NCI-H146 treated with DMSO at 0.1 percent for 48 hours (cell line): Measurements from ENCODE around the gene PDX1.

Experiments
- DNase-seq: peaks from one replicate; lab custom pipeline; 2025; ENCODE audit not compliant: unreplicated experiment; lab: John Stamatoyannopoulos, UW

PDX1 gene

GRCh38 chr13:27969082-27969865 lies 49.5 kb downstream of the PDX1 start, which contains the start of gene CDX2:
TSS of gene CDX2 (minus strand) at chr13:27969315. CDS start at chr13:27969006, 309 bp downstream.
- no peak for DNase-seq

DNA sequence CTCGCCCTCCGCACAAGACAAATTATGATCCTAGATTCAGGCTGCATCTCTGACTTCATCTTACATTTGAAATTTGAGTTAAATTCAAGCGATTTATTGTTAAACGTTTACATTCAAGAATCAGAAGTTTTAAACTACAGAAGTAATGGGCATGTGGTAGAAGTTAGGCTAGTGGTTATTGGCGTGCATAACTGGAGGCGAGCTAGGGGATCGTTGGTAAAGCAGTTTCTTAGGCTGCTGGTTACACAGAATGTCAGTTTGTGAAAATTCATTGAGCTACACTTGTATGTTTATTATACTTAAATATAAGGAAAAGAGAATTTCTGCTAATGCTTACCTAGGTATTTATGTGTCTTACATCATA lies 50.0 kb downstream of the PDX1 start:
- no peak for DNase-seq

- no peak for DNase-seq
Observed at GRCh38 chr13:27970382-27971235, 50.8 kb downstream of the PDX1 start.

DNA sequence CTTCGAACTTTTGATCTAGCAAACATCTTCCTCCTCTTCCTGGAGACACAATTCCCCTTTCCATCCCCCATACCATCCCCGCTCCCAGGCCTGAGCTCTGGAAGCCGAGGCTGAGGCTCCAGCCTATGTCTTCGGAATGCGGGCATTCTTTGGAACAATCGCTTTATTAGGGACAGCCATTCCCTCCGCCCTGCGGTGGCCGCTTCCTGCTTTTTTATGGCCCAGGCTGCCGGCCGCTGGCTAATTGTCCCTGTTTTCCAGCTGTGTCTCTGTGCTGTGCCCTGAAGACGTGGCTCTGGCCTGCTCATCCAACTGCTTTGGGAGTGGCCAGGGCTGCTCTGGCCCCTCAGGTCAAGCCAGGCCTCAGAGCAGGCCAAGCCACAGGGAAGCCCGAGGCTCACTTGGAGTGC lies 51.4 kb downstream of the PDX1 start:
- no peak for DNase-seq

GRCh38 chr13:27971776-27972477 lies 52.1 kb downstream of the PDX1 start:
- DNase-seq = no peak

- DNase-seq = no peak
Observed at GRCh38 chr13:27972478-27972820, 52.6 kb downstream of the PDX1 start.

DNA sequence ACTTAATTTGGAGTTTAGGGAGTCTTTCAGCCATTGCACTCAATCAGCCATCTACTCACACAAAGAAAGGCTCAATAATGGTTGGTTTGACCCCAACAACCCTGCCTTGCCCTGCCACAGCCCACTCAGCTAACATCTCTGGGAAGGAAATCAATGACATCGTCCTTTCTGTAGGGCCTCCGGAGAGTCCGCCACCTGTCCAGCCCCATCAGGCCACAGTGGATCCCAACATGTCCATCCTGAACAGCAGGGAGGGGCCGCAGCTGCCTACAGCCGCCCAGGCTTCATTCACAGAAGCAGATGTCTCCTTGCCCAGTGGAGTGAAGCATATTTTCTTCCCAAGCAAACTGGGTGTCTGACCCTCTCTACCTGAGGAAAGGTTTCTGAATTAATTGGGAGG lies 53.5 kb downstream of the PDX1 start:
- DNase-seq = no peak

GRCh38 chr13:27973961-27974662 lies 54.3 kb downstream of the PDX1 start:
- DNase-seq = no peak
